Endodermal cell (in vitro differentiated cells): Measurements from ENCODE around the gene MTA2. TPM values are rescaled to one million over a fixed set of nuclear protein-coding genes. Genes with fewer than 3 reads are reported as not detected.

Experiments
- DNase-seq: peaks from one replicate; pipeline ENCODE4 v3.0.0-alpha.2; 2017
- H3K27ac ChIP-seq: 2 replicates; pipeline ENCODE4 v1.5.1; 2013; ENCODE audit warnings: mild to moderate bottlenecking, low read depth, low read length, moderate library complexity
- H3K27me3 ChIP-seq: 2 replicates; pipeline ENCODE4 v1.6.1; 2013; ENCODE audit warnings: mild to moderate bottlenecking, low read length, moderate library complexity; ENCODE audit not compliant: insufficient read depth, control insufficient read depth, poor library complexity, severe bottlenecking
- H3K36me3 ChIP-seq: 2 replicates; pipeline ENCODE4 v1.7.0; 2013; ENCODE audit warnings: mild to moderate bottlenecking, low read length, moderate library complexity; ENCODE audit not compliant: control insufficient read depth, insufficient read depth
- H3K4me1 ChIP-seq: one replicate; pipeline ENCODE4 v1.7.0; 2013; ENCODE audit warnings: low read length; ENCODE audit not compliant: control insufficient read depth, insufficient read depth
- H3K4me3 ChIP-seq: 2 replicates; pipeline ENCODE4 v1.5.1; 2013; ENCODE audit warnings: mild to moderate bottlenecking, low read length, moderate library complexity
- H3K9ac ChIP-seq: 2 replicates; pipeline ENCODE4 v1.6.1; 2013; ENCODE audit warnings: mild to moderate bottlenecking, low read length, moderate library complexity; ENCODE audit not compliant: poor library complexity, severe bottlenecking; ENCODE audit errors: extremely low read depth
- H3K9me3 ChIP-seq: 2 replicates; pipeline ENCODE4 v1.6.1; 2013; ENCODE audit warnings: mild to moderate bottlenecking, low read length, moderate library complexity; ENCODE audit not compliant: control insufficient read depth
- H3K27ac Mint-ChIP-seq: 2 replicates; pipeline ENCODE4 v1.8.0; 2020; ENCODE audit warnings: mixed read lengths
- H3K27me3 Mint-ChIP-seq: 2 replicates; pipeline ENCODE4 v1.8.0; 2021; ENCODE audit warnings: mild to moderate bottlenecking, mixed read lengths; ENCODE audit not compliant: insufficient read depth
- H3K36me3 Mint-ChIP-seq: 2 replicates; pipeline ENCODE4 v1.8.0; 2020; ENCODE audit warnings: low read depth, mixed read lengths
- H3K4me1 Mint-ChIP-seq: 2 replicates; pipeline ENCODE4 v1.8.0; 2020; ENCODE audit warnings: mixed read lengths
- H3K4me3 Mint-ChIP-seq: 2 replicates; pipeline ENCODE4 v1.8.0; 2020; ENCODE audit warnings: mild to moderate bottlenecking, moderate library complexity, mixed read lengths
- H3K9me3 Mint-ChIP-seq: 2 replicates; pipeline ENCODE4 v1.8.0; 2020; ENCODE audit warnings: mild to moderate bottlenecking, mixed read lengths
- CTCF ChIP-seq: fragments of 200-600 bp; sonication (generic); conservative IDR thresholded peaks from 2 replicates; pipeline ENCODE4 v1.5.0; 2021; ENCODE audit warnings: antibody characterized with exemption, mild to moderate bottlenecking
- WGBS, 2 experiments: methylation state at CpG; one replicate each; pipeline versions ENCODE4 v1.1.5 to v1.1.7; 2013; ENCODE audit warnings: missing lambda C conversion rate in 2 of 2, mixed read lengths in 1 of 2; ENCODE audit not compliant: insufficient coverage in 1 of 2, insufficient read length in 1 of 2; 5-methylcytosine and 5-hydroxymethylcytosine counted together
- total RNA-seq, 2 donors: library from RNA; stranded (reverse); fragmentation: NEBNext Ultra II Directional in 1 of 2; extraction: Animal tissue kit (Norgen Biotek cat#: 25700) in 1 of 2; gene quantifications; 2 replicates in 1 of 2; 3 replicates in 1 of 2; pipeline ENCODE4 v1.2.1, GENCODE V29; 2021

The MTA2 gene
- total RNA-seq, 2 donors from 2014 or later: 131 to 155 TPM

DNA sequence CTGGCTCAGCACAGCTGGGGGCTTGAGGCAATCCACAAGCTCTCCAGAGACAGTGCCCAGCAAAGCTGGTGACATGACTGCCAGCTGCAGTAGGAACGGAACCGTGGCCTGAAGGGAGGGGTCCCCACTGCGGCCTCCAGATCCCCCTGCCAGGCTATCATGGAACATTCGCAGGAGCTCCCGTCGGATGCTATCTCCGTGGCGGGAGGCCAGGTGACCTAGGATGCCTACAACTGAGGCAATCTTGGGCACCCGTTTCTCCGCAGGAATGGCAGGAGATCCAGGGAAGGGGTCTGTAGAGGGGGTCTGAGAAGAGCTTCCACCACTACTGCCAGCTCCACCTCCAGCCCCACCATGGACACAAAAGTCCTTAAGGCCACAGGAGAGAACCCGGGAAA, 47.3 kb upstream of the MTA2 start:
- Mint-ChIP-seq H3K4me3 (no peak overlapping the region), H3K4me1 (peaks cover 7% of the 10 kb centered on the region), H3K36me3 (peaks cover 24% of the 10 kb centered on the region), H3K27ac (no peak overlapping the region), H3K9me3 (no peaks in the 10 kb centered on the region), H3K27me3 (no peaks in the 10 kb centered on the region)
- H3K4me3 ChIP-seq: no peak overlapping the region
- H3K36me3 ChIP-seq: peaks cover 31% of the 10 kb centered on the region
- DNase-seq: no peak
- H3K4me1 ChIP-seq: no peaks in the 10 kb centered on the region
- H3K27ac ChIP-seq: no peak overlapping the region
- no peaks in the 10 kb centered on the region for H3K27me3 ChIP-seq
- 90 to 100% methylated on average over 4 to 11 of the region's 11 CpGs for WGBS, 2 experiments
- no peak for TF ChIP-seq CTCF
- no peaks in the 10 kb centered on the region for H3K9me3 ChIP-seq
- H3K9ac ChIP-seq: no peak overlapping the region

- no peaks in the 10 kb centered on the region for H3K27me3 ChIP-seq
- Mint-ChIP-seq H3K9me3 (no peaks in the 10 kb centered on the region), H3K4me1 (peaks cover 7% of the 10 kb centered on the region), H3K36me3 (peaks cover 29% of the 10 kb centered on the region), H3K4me3 (no peak overlapping the region), H3K27me3 (no peaks in the 10 kb centered on the region), H3K27ac (no peak overlapping the region)
- peaks cover 36% of the 10 kb centered on the region for H3K36me3 ChIP-seq
- H3K9ac ChIP-seq: no peak overlapping the region
- no peak overlapping the region for H3K27ac ChIP-seq
- H3K9me3 ChIP-seq: no peaks in the 10 kb centered on the region
- WGBS, 2 experiments: 92 to 98% methylated on average over 16 to 24 of the region's 24 CpGs
- H3K4me3 ChIP-seq: no peak overlapping the region
- DNase-seq: no peak
- H3K4me1 ChIP-seq: no peaks in the 10 kb centered on the region
- TF ChIP-seq CTCF: no peak
Measured at GRCh38 chr11:62648185-62648966, 46.7 kb upstream of the MTA2 start.

DNA sequence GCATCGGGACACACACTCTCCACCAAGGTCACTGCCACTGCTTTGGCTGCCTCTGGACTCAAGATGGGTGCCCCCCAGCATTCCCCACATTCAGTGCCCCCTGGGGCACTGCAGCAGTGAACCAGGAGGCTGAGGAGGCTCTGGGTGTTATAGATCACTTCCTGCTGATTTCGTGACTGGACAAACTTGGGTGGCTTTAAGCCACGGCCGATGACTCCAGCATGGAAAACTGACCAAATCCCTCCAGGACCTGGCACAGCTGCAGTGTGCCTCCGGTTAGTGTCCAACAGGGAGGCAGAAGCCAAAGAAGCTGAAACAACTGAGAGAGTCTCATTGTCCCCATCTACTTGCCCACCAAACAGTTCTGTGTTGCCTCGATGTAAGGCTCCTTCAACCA, 45.9 kb upstream of the MTA2 start:
- Histone ChIP-seq H3K4me3 (no peak overlapping the region), H3K4me1 (no peaks in the 10 kb centered on the region), H3K9ac (no peak overlapping the region), H3K36me3 (peaks cover 43% of the 10 kb centered on the region), H3K9me3 (no peaks in the 10 kb centered on the region), H3K27ac (no peak overlapping the region), H3K27me3 (no peaks in the 10 kb centered on the region)
- TF ChIP-seq CTCF: no peak
- Mint-ChIP-seq H3K36me3 (peaks cover 34% of the 10 kb centered on the region), H3K4me1 (peaks cover 6% of the 10 kb centered on the region), H3K9me3 (no peaks in the 10 kb centered on the region), H3K27me3 (no peaks in the 10 kb centered on the region), H3K27ac (no peak overlapping the region), H3K4me3 (no peak overlapping the region)
- DNase-seq: no peak
- 95 to 98% methylated on average over 5 to 6 of the region's 6 CpGs for WGBS, 2 experiments
